Caco-2 (cell line): ENCODE results near the gene PRR19. TPM values are rescaled to one million over a fixed set of nuclear protein-coding genes. Genes with fewer than 3 reads are reported as not detected.
A peak's percentile ranks its signal among the peaks of the same experiment; 100 is the strongest.
"Not testable (repeated sequence)": the region's sequence is repeated elsewhere in the genome, so short reads cannot be mapped to it uniquely, and the experiment has no call there.

Experiments
- BruUV-seq: library from RNA; stranded (reverse); fragments of 400-500 nt; replicated peaks from 2 replicates; lab custom pipeline; 2021; lab: Mats Ljungman, UMichigan
- CTCF ChIA-PET: fragments of 300-600 bp; sonication (Branson Sonifier 250); formaldehyde crosslinking; loops from one replicate; lab custom pipeline; 2022; ENCODE audit warnings: antibody characterized with exemption; lab: Charles Lee
- POLR2A ChIA-PET: fragments of 300-600 bp; sonication (Branson Sonifier 250); formaldehyde crosslinking; loops from one replicate; lab custom pipeline; 2022; ENCODE audit warnings: antibody characterized with exemption; lab: Charles Lee
- DNase-seq, 2 experiments: peaks; one replicate each; pipeline versions ENCODE4 v3.0.0 to v3.0.0-alpha.2; 2020 to 2022
- H3K27me3 ChIP-seq: replicated peaks from 2 replicates; pipeline ENCODE4 v1.6.0; 2011; ENCODE audit warnings: low read length; ENCODE audit not compliant: control insufficient read depth, insufficient read depth
- H3K36me3 ChIP-seq: 2 replicates; pipeline ENCODE4 v1.5.1; 2011; ENCODE audit warnings: low read length; ENCODE audit not compliant: control insufficient read depth, insufficient read depth
- H3K4me1 ChIP-seq: fragments of 250-450 bp; sonication (Bioruptor Pico); 2 replicates; pipeline ENCODE4 v1.5.1; 2020; ENCODE audit warnings: mild to moderate bottlenecking
- H3K4me3 ChIP-seq: 2 replicates; pipeline ENCODE4 v1.5.1; 2011; ENCODE audit warnings: low read depth, mild to moderate bottlenecking, control low read depth, low read length
- H3K9me3 ChIP-seq: fragments of 250-450 bp; sonication (Bioruptor Pico); 2 replicates; pipeline ENCODE4 v1.5.1; 2020; ENCODE audit warnings: mild to moderate bottlenecking, moderate library complexity
- H3K27ac Mint-ChIP-seq: one replicate; pipeline ENCODE4 v1.8.0; 2022; ENCODE audit warnings: mixed read lengths; ENCODE audit not compliant: unreplicated experiment
- H3K27me3 Mint-ChIP-seq: one replicate; pipeline ENCODE4 v1.8.0; 2022; ENCODE audit warnings: mixed read lengths; ENCODE audit not compliant: insufficient read depth, unreplicated experiment
- H3K36me3 Mint-ChIP-seq: one replicate; pipeline ENCODE4 v1.8.0; 2022; ENCODE audit warnings: mild to moderate bottlenecking, mixed read lengths; ENCODE audit not compliant: insufficient read depth, unreplicated experiment
- H3K4me1 Mint-ChIP-seq: one replicate; pipeline ENCODE4 v1.8.0; 2022; ENCODE audit warnings: low read depth, mixed read lengths; ENCODE audit not compliant: unreplicated experiment
- H3K4me3 Mint-ChIP-seq: one replicate; pipeline ENCODE4 v1.8.0; 2022; ENCODE audit warnings: mild to moderate bottlenecking, moderate library complexity, mixed read lengths; ENCODE audit not compliant: unreplicated experiment
- H3K9me3 Mint-ChIP-seq: one replicate; pipeline ENCODE4 v1.8.0; 2022; ENCODE audit warnings: mixed read lengths; ENCODE audit not compliant: unreplicated experiment
- CTCF ChIP-seq, 2 experiments: fragments of 200-600 bp in 1 of 2; IDR thresholded peaks; 1 replicate in 1 of 2; 2 replicates in 1 of 2; pipeline versions ENCODE4 v1.5.1 to v1.8.0; 2011 to 2022; ENCODE audit warnings: antibody characterized with exemption in 1 of 2, control low read depth in 1 of 2, inconsistent platforms in 1 of 2, low read depth in 1 of 2, low read length in 1 of 2, mild to moderate bottlenecking in 1 of 2, moderate library complexity in 1 of 2; ENCODE audit not compliant: insufficient read depth in 1 of 2, severe bottlenecking in 1 of 2, unreplicated experiment in 1 of 2
- intact Hi-C: fragments of 100-400 bp; cut with micrococcal nuclease; formaldehyde crosslinking; loops from one replicate; pipeline ENCODE4 v1.10.0; 2022; ENCODE audit not compliant: unreplicated experiment
- total RNA-seq: library from RNA; stranded (reverse); gene quantifications from 2 replicates; pipeline ENCODE4 v1.2.3, GENCODE V29; 2022

PRR19 gene
- total RNA-seq, 1 experiment from 2014 or later = 2.8 TPM

DNA sequence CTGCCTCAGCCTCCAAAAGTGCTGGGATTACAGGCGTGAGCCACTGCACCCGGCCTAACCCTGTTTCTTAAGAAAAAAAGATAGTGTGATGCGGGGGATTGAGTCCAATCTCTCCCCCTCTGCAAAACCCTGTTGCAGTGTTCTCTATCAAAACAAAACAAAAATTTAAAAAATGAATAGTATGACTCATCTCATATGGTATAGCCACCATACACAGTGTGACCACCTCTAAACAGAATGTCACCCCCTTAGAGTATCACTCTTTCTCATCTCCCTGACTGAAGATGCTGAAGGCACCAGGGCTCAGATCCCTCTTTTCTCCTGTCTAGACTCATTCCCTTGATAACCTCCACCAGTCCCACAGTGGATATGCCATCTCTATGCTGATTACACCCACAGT, 40.2 kb upstream of the PRR19 start:
- Mint-ChIP-seq H3K9me3 (no peaks in the 10 kb centered on the region), H3K4me3 (no peak overlapping the region), H3K27me3 (no peaks in the 10 kb centered on the region), H3K27ac (no peak overlapping the region), H3K4me1 (peaks cover 1% of the 10 kb centered on the region), H3K36me3 (no peaks in the 10 kb centered on the region)
- H3K4me1 ChIP-seq = no peaks in the 10 kb centered on the region
- no TSS peak for BruUV-seq
- H3K9me3 ChIP-seq = no peaks in the 10 kb centered on the region
- CTCF ChIA-PET = no interaction called here
- intact Hi-C loops = no loop called here
- no peaks in the 10 kb centered on the region for H3K27me3 ChIP-seq
- POLR2A ChIA-PET = interaction anchor here (0.6 kb wide), 1 partner anchor 68 kb away, joined by 15 read pairs; no protein-coding TSS in a partner anchor
- DNase-seq = no peak
- no peak overlapping the region for H3K4me3 ChIP-seq
- H3K36me3 ChIP-seq = no peaks in the 10 kb centered on the region
- no peak for TF ChIP-seq CTCF (IDR thresholded peaks at IDR 0.05; ENCODE audit: insufficient read depth in 1 of 2, low read depth in 1 of 2, low read length in 1 of 2, severe bottlenecking in 1 of 2, unreplicated experiment in 1 of 2)

DNA sequence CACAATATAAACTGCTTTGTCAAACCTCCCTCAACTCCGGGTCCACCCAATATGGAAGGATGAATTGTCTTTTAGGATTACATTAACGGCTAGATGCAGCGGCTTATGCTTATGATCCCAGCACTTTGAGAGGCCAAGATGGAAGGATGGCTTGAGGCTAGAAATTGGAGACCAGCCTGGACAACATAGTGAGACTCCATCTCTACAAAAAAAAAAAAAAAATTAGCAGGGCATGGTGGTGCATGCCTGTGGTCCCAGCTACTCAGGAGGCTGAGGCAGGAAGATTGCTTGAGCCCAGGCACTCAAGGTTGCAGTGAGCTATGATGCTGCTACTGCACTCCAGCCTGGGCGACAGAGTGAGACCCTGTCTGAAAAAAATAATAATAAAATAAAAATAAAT, 35.8 kb upstream of the PRR19 start:
- H3K4me1 ChIP-seq, CTCF ChIA-PET, H3K27me3 Mint-ChIP-seq, H3K9me3 ChIP-seq, BruUV-seq, H3K4me3 ChIP-seq, H3K9me3 Mint-ChIP-seq, H3K4me3 Mint-ChIP-seq, intact Hi-C loops, H3K36me3 Mint-ChIP-seq, H3K27me3 ChIP-seq, DNase-seq, H3K36me3 ChIP-seq, POLR2A ChIA-PET, H3K4me1 Mint-ChIP-seq, H3K27ac Mint-ChIP-seq: not testable (repeated sequence)

GRCh38 chr19:42266928-42267603, 34.9 kb upstream of the PRR19 start:
- POLR2A ChIA-PET = interaction anchor here (0.6 to 1.4 kb wide), 4 partner anchors 11 to 191 kb away, joined by 3 to 4 read pairs (median 4); partner anchors contain the start of genes ERF and ZNF574
- intact Hi-C loops, H3K36me3 ChIP-seq, H3K4me1 Mint-ChIP-seq, H3K36me3 Mint-ChIP-seq, H3K9me3 Mint-ChIP-seq, H3K27me3 Mint-ChIP-seq, BruUV-seq, H3K4me3 Mint-ChIP-seq, DNase-seq, H3K4me1 ChIP-seq, H3K27me3 ChIP-seq, H3K9me3 ChIP-seq, H3K27ac Mint-ChIP-seq: not testable (repeated sequence)
- CTCF ChIA-PET = interaction anchor here (1.1 kb wide), 1 partner anchor 13 kb away, joined by 5 read pairs; no protein-coding TSS in a partner anchor
- H3K4me3 ChIP-seq = peak overlapping the region; percentile 74; the same call in 1 of the 2 replicates

DNA sequence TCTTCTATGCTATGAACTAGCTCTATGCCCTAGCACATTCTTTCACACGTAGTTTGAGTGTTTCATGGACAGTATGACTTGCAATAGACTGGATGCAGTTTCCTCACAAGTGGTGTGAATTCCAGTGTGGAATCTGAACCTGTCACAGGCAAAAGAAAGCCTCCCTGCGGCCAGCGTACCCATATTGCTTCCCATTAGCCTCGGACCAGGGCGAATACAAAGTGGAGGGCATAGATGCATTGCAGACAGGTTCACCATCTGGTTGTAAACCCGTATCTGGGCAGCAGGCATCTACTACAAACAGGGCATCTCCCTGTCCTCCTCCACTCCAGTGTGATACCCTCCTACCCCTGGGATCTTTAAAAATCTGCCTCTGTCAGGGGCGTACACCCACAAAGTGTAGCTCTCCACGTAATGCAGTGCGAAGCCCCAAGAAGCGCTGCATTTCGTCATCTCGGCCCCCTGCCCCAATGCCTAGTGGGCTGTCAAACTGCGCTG, 34.2 kb upstream of the PRR19 start:
- peaks cover 10% of the 10 kb centered on the region; the same call in 1 of the 2 replicates for H3K4me1 ChIP-seq
- H3K9me3 Mint-ChIP-seq = no peaks in the 10 kb centered on the region
- TF ChIP-seq CTCF (IDR thresholded peaks at IDR 0.05; ENCODE audit: insufficient read depth in 1 of 2, low read depth in 1 of 2, low read length in 1 of 2, severe bottlenecking in 1 of 2, unreplicated experiment in 1 of 2) = no peak
- no peak overlapping the region for H3K27ac Mint-ChIP-seq
- H3K9me3 ChIP-seq = no peaks in the 10 kb centered on the region
- no peaks in the 10 kb centered on the region for H3K27me3 Mint-ChIP-seq
- peak in 1 of 2 experiments; percentile 39 for DNase-seq
- peak overlapping the region; percentile 74 for H3K4me3 ChIP-seq
- no peaks in the 10 kb centered on the region for H3K4me1 Mint-ChIP-seq
- TSS peak; percentile 96 for BruUV-seq
- POLR2A ChIA-PET = interaction anchor here (0.6 to 1.4 kb wide), 4 partner anchors 12 to 192 kb away, joined by 3 to 4 read pairs (median 4); partner anchors contain the start of genes ERF and ZNF574
- no peaks in the 10 kb centered on the region for H3K36me3 ChIP-seq
- H3K4me3 Mint-ChIP-seq = no peak overlapping the region
- H3K27me3 ChIP-seq = no peaks in the 10 kb centered on the region
- intact Hi-C loops = loop anchor here (1.0 kb wide), 4 partner anchors 11 to 47 kb away; partner anchors contain the start of genes PAFAH1B3, PRR19 and ZNF526
- H3K36me3 Mint-ChIP-seq = peaks cover 6% of the 10 kb centered on the region
- CTCF ChIA-PET = interaction anchor here (1.1 kb wide), 1 partner anchor 12 kb away, joined by 5 read pairs; no protein-coding TSS in a partner anchor
